AG09319 (cell line): ENCODE results near the gene PEDS1.
"Not testable (repeated sequence)": the region's sequence is repeated elsewhere in the genome, so short reads cannot be mapped to it uniquely, and the experiment has no call there.

Experiments
- DNase-seq: peaks from one replicate; pipeline ENCODE4 v3.0.0-alpha.2; 2010; ENCODE audit warnings: low read depth; ENCODE audit errors: extremely low read depth
- CTCF ChIP-seq: IDR thresholded peaks from 2 replicates; pipeline ENCODE4 v1.5.1; 2011; ENCODE audit warnings: low read depth, mild to moderate bottlenecking, inconsistent platforms, low read length, moderate library complexity

Gene PEDS1

GRCh38 chr20:50165684-50166554 is 12.4 kb upstream of the PEDS1 start:
- peak; percentile 99 for DNase-seq
- TF ChIP-seq CTCF = no peak

GRCh38 chr20:50163570-50164317 is 10.2 kb upstream of the PEDS1 start:
- no peak for TF ChIP-seq CTCF
- DNase-seq = peak; percentile 45

- not testable (repeated sequence) for DNase-seq
Observed at GRCh38 chr20:50161494-50161893, 8.0 kb upstream of the PEDS1 start.

- no peak for DNase-seq
- no peak for TF ChIP-seq CTCF
Observed at GRCh38 chr20:50153153-50153499, 397 bp downstream of the PEDS1 start.

- no peak for DNase-seq
- no peak for TF ChIP-seq CTCF
Observed at GRCh38 chr20:50152394-50153152, 950 bp downstream of the PEDS1 start.

GRCh38 chr20:50151034-50151743 is 2.3 kb downstream of the PEDS1 start:
- no peak for DNase-seq
- no peak for TF ChIP-seq CTCF
